H9 (cell line): ENCODE measurements around the gene XPR1. TPM values are rescaled to one million over a fixed set of nuclear protein-coding genes. Genes with fewer than 3 reads are reported as not detected.

Experiments
- DNase-seq: peaks from one replicate; pipeline ENCODE4 v3.0.0-alpha.2; 2017
- H2AFZ ChIP-seq: one replicate; pipeline ENCODE4 v1.6.1; 2013; ENCODE audit warnings: mild to moderate bottlenecking, low read length, control low read depth, moderate library complexity
- H2AK5ac ChIP-seq: 2 replicates; pipeline ENCODE4 v1.6.1; 2013; ENCODE audit warnings: low read length, control low read depth, mixed read lengths; ENCODE audit not compliant: insufficient read length
- H2BK120ac ChIP-seq: one replicate; pipeline ENCODE4 v1.6.1; 2013; ENCODE audit warnings: low read depth, mild to moderate bottlenecking, low read length, control low read depth, inconsistent platforms; ENCODE audit not compliant: poor library complexity, severe bottlenecking
- H2BK12ac ChIP-seq: 2 replicates; pipeline ENCODE4 v1.6.1; 2013; ENCODE audit warnings: low read length, control low read depth, mixed read lengths, low read depth; ENCODE audit not compliant: insufficient read length
- H2BK15ac ChIP-seq: 2 replicates; pipeline ENCODE4 v1.6.1; 2013; ENCODE audit warnings: low read depth, low read length, control low read depth
- H2BK20ac ChIP-seq: one replicate; pipeline ENCODE4 v1.6.1; 2013; ENCODE audit warnings: low read depth, mild to moderate bottlenecking, low read length, control low read depth, inconsistent platforms; ENCODE audit not compliant: poor library complexity, severe bottlenecking
- H2BK5ac ChIP-seq: 2 replicates; pipeline ENCODE4 v1.6.1; 2013; ENCODE audit warnings: low read length, control low read depth, mixed read lengths; ENCODE audit not compliant: insufficient read length
- H3K14ac ChIP-seq: 2 replicates; pipeline ENCODE4 v1.6.1; 2013; ENCODE audit warnings: low read length, control low read depth; ENCODE audit not compliant: insufficient read depth
- H3K18ac ChIP-seq: 2 replicates; pipeline ENCODE4 v1.6.1; 2013; ENCODE audit warnings: low read depth, mild to moderate bottlenecking, mixed read lengths, low read length, control low read depth; ENCODE audit not compliant: insufficient read length
- H3K23ac ChIP-seq: 2 replicates; pipeline ENCODE4 v1.6.1; 2013; ENCODE audit warnings: low read length, control low read depth, mixed read lengths, low read depth; ENCODE audit not compliant: insufficient read length
- H3K23me2 ChIP-seq: 2 replicates; pipeline ENCODE4 v1.6.1; 2013; ENCODE audit warnings: low read depth, mild to moderate bottlenecking, mixed read lengths, low read length, control low read depth; ENCODE audit not compliant: insufficient read length, poor library complexity, severe bottlenecking
- H3K27ac ChIP-seq: 2 replicates; pipeline ENCODE4 v1.5.1; 2013; ENCODE audit warnings: low read length, control low read depth, mixed read lengths, low read depth; ENCODE audit not compliant: insufficient read length
- H3K27me3 ChIP-seq: 2 replicates; pipeline ENCODE4 v1.6.1; 2013; ENCODE audit warnings: low read length, control low read depth, inconsistent platforms; ENCODE audit not compliant: insufficient read depth
- H3K4ac ChIP-seq: 2 replicates; pipeline ENCODE4 v1.6.1; 2013; ENCODE audit warnings: low read depth, mild to moderate bottlenecking, control low read depth, inconsistent platforms, low read length, moderate library complexity
- H3K4me1 ChIP-seq: 2 replicates; pipeline ENCODE4 v1.6.1; 2013; ENCODE audit warnings: low read length, control low read depth, inconsistent platforms; ENCODE audit not compliant: insufficient read depth
- H3K4me2 ChIP-seq: 2 replicates; pipeline ENCODE4 v1.6.1; 2013; ENCODE audit warnings: low read length, control low read depth, mixed read lengths; ENCODE audit not compliant: insufficient read length, insufficient read depth
- H3K56ac ChIP-seq: 2 replicates; pipeline ENCODE4 v1.6.1; 2013; ENCODE audit warnings: low read depth, mild to moderate bottlenecking, mixed read lengths, low read length, control low read depth; ENCODE audit not compliant: insufficient read length
- H3K79me1 ChIP-seq: 2 replicates; pipeline ENCODE4 v1.6.1; 2013; ENCODE audit warnings: low read depth, mild to moderate bottlenecking, moderate library complexity, low read length, control low read depth, inconsistent platforms; ENCODE audit not compliant: insufficient read depth, poor library complexity, severe bottlenecking
- H3K79me2 ChIP-seq: 2 replicates; pipeline ENCODE4 v1.6.1; 2013; ENCODE audit warnings: low read length, control low read depth, inconsistent platforms; ENCODE audit not compliant: insufficient read depth
- H3K9ac ChIP-seq: 2 replicates; pipeline ENCODE4 v1.6.1; 2013; ENCODE audit warnings: low read length, control low read depth, mixed read lengths; ENCODE audit not compliant: insufficient read length; ENCODE audit errors: extremely low read depth
- H3K9me3 ChIP-seq: one replicate; pipeline ENCODE4 v1.6.1; 2013; ENCODE audit warnings: low read depth, low read length, inconsistent platforms; ENCODE audit not compliant: control insufficient read depth
- H3T11ph ChIP-seq: one replicate; pipeline ENCODE4 v1.6.1; 2013; ENCODE audit warnings: mild to moderate bottlenecking, low read length, control low read depth, inconsistent platforms
- H4K20me1 ChIP-seq: one replicate; pipeline ENCODE4 v1.6.1; 2013; ENCODE audit not compliant: control insufficient read depth, insufficient read length, insufficient read depth
- H4K5ac ChIP-seq: 2 replicates; pipeline ENCODE4 v1.6.1; 2013; ENCODE audit warnings: low read depth, mild to moderate bottlenecking, mixed read lengths, low read length, control low read depth; ENCODE audit not compliant: insufficient read length
- H4K8ac ChIP-seq: replicated peaks from 2 replicates; pipeline ENCODE4 v1.6.1; 2013; ENCODE audit warnings: low read length, control low read depth, mixed read lengths, low read depth; ENCODE audit not compliant: insufficient read length
- H4K91ac ChIP-seq: 2 replicates; pipeline ENCODE4 v1.6.1; 2013; ENCODE audit warnings: low read depth, mild to moderate bottlenecking, moderate library complexity, mixed read lengths, low read length, control low read depth; ENCODE audit not compliant: insufficient read length
- H3K27ac Mint-ChIP-seq, 3 experiments: 2 replicates in 2 of 3; 3 replicates in 1 of 3; pipeline ENCODE4 v1.8.0; 2020 to 2021; ENCODE audit warnings: mixed read lengths in 3 of 3, mild to moderate bottlenecking in 1 of 3, moderate library complexity in 1 of 3
- H3K27me3 Mint-ChIP-seq: 2 replicates; pipeline ENCODE4 v1.8.0; 2021; ENCODE audit warnings: low read depth, mild to moderate bottlenecking, moderate library complexity, mixed read lengths
- H3K36me3 Mint-ChIP-seq, 3 experiments: 2 replicates in 2 of 3; 3 replicates in 1 of 3; pipeline ENCODE4 v1.8.0; 2020 to 2021; ENCODE audit warnings: low read depth in 3 of 3, mixed read lengths in 3 of 3; ENCODE audit not compliant: insufficient read depth in 1 of 3
- H3K4me1 Mint-ChIP-seq, 2 experiments: 2 replicates each; pipeline ENCODE4 v1.8.0; 2020; ENCODE audit warnings: mixed read lengths in 2 of 2
- H3K4me3 Mint-ChIP-seq, 2 experiments: 2 replicates in 1 of 2; 3 replicates in 1 of 2; pipeline ENCODE4 v1.8.0; 2020 to 2021; ENCODE audit warnings: mild to moderate bottlenecking in 2 of 2, mixed read lengths in 2 of 2, moderate library complexity in 1 of 2
- H3K9me3 Mint-ChIP-seq, 2 experiments: 2 replicates in 1 of 2; 3 replicates in 1 of 2; pipeline ENCODE4 v1.8.0; 2020; ENCODE audit warnings: mild to moderate bottlenecking in 2 of 2, mixed read lengths in 2 of 2, moderate library complexity in 1 of 2
- WGBS: extraction: QIAGEN DNeasy Blood & Tissue Kit; methylation state at CpG from one replicate; pipeline ENCODE4 v1.1.7; 2013; ENCODE audit warnings: missing lambda C conversion rate, low lambda C conversion rate, mixed read lengths; ENCODE audit not compliant: insufficient read length; ENCODE audit errors: extremely low coverage; 5-methylcytosine and 5-hydroxymethylcytosine counted together
- total RNA-seq: library from RNA; stranded (reverse); gene quantifications from 2 replicates; pipeline ENCODE4 v1.2.1, GENCODE V29; 2021
- TF ChIP-seq, protein P1 (sequence below): fragments of 200-600 bp; sonication (generic); conservative IDR thresholded peaks from 3 replicates; pipeline ENCODE4 v1.8.0; 2021; ENCODE audit warnings: antibody characterized with exemption, mild to moderate bottlenecking

The XPR1 gene
- total RNA-seq, 1 experiment from 2014 or later = 34.1 TPM

DNA sequence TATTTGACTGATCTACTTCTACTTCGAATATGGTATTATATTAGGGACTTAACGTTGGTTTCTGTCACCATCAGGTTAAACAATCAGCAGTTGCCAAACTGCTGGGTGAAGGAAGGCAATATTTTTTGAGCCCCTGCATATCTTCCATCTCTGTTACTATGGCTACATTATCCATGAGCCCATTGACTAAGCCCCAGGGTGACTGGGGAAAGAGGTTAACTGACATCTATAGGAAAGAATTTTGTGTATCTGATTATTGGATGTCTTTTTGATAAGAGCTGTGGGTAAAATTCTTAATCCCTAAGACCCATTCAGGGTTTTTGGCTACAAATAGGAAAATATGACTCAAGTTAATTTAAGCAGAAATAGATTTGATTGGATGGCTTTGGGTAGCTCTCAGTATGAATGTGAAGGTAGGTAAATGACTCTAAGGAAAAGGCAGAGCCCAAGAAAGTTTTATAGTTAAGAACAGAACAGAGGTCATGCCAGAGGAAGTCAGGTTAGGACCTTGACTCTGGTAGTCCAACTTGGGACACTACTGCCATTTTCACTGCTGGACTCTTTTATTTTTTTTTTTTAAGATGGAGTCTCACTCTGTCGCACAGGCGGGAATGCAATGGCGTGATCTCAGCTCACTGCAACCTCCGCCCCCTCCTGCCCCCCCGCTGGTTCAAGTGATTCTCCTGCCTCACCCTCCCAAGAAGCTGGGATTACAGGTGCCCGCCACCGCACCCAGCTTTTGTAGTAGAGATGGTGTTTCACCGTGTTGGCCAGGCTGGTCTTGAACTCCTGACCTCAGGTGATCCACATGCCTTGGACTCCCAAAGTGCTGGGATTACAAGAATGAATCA is 8.9 kb upstream of the XPR1 start:
- DNase-seq = no peak
- Histone ChIP-seq H4K20me1 (no peaks in the 10 kb centered on the region), H4K91ac (no peak overlapping the region), H3K23me2 (no peaks in the 10 kb centered on the region), H3K4me2 (no peak overlapping the region), H3K4ac (no peak overlapping the region), H3K14ac (no peak overlapping the region), H3K56ac (no peak overlapping the region), H3K18ac (no peak overlapping the region), H4K8ac (no peak overlapping the region), H3K23ac (no peak overlapping the region), H2BK20ac (no peak overlapping the region), H3K27ac (no peak overlapping the region), H2BK5ac (no peak overlapping the region), H2AFZ (no peak overlapping the region), H2BK15ac (no peak overlapping the region), H2AK5ac (no peak overlapping the region), H2BK120ac (no peak overlapping the region), H3K79me2 (no peaks in the 10 kb centered on the region), H3K9ac (no peak overlapping the region), H3K9me3 (no peaks in the 10 kb centered on the region), H3T11ph (no peak overlapping the region), H3K79me1 (no peaks in the 10 kb centered on the region), H2BK12ac (no peak overlapping the region), H3K27me3 (no peaks in the 10 kb centered on the region; the same call in 1 of the 2 replicates), H4K5ac (no peak overlapping the region), H3K4me1 (peaks cover 3% of the 10 kb centered on the region)
- Mint-ChIP-seq H3K27me3 (no peaks in the 10 kb centered on the region), H3K4me3 (no peak overlapping the region), H3K9me3 (no peaks in the 10 kb centered on the region), H3K4me1 (peaks cover 3 to 4% of the 10 kb centered on the region in 2 experiments; a peak in 3 of 4 replicates), H3K36me3 (no peaks in the 10 kb centered on the region), H3K27ac (no peak overlapping the region)
- TF ChIP-seq, protein P1, sequence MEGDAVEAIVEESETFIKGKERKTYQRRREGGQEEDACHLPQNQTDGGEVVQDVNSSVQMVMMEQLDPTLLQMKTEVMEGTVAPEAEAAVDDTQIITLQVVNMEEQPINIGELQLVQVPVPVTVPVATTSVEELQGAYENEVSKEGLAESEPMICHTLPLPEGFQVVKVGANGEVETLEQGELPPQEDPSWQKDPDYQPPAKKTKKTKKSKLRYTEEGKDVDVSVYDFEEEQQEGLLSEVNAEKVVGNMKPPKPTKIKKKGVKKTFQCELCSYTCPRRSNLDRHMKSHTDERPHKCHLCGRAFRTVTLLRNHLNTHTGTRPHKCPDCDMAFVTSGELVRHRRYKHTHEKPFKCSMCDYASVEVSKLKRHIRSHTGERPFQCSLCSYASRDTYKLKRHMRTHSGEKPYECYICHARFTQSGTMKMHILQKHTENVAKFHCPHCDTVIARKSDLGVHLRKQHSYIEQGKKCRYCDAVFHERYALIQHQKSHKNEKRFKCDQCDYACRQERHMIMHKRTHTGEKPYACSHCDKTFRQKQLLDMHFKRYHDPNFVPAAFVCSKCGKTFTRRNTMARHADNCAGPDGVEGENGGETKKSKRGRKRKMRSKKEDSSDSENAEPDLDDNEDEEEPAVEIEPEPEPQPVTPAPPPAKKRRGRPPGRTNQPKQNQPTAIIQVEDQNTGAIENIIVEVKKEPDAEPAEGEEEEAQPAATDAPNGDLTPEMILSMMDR = no peak
- WGBS = no CpG with 5 or more reads among the region's 10 CpGs
